Measurements from ENCODE around the gene EPB41.
A peak's percentile ranks its signal among the peaks of the same experiment; 100 is the strongest.
"Not testable (repeated sequence)": the region's sequence is repeated elsewhere in the genome, so short reads cannot be mapped to it uniquely, and the experiment has no call there.

EPB41 gene

GRCh38 chr1:28914228-28915030 lies at the start of gene EPB41:
TSS of gene EPB41 (plus strand) at chr1:28914569. CDS start at chr1:28987438, 72,869 bp downstream.
- H3K27ac ChIP-seq: peak within 1 kb of the TSS; percentile 9 to 44
- peak within 1 kb of the TSS; percentile 84 for H3K4me3 ChIP-seq
- peak; percentile 90 for DNase-seq (ENCODE audit: low spot score)
- no peak for TF ChIP-seq CTCF (IDR thresholded peaks at IDR 0.05)

GRCh38 chr1:28864695-28865094 lies 49.7 kb upstream of the EPB41 start:
- no peak for DNase-seq (ENCODE audit: low spot score)
- no peak overlapping the region for H3K4me3 ChIP-seq
- TF ChIP-seq CTCF (IDR thresholded peaks at IDR 0.05): no peak
- no peak overlapping the region for H3K27ac ChIP-seq

DNA sequence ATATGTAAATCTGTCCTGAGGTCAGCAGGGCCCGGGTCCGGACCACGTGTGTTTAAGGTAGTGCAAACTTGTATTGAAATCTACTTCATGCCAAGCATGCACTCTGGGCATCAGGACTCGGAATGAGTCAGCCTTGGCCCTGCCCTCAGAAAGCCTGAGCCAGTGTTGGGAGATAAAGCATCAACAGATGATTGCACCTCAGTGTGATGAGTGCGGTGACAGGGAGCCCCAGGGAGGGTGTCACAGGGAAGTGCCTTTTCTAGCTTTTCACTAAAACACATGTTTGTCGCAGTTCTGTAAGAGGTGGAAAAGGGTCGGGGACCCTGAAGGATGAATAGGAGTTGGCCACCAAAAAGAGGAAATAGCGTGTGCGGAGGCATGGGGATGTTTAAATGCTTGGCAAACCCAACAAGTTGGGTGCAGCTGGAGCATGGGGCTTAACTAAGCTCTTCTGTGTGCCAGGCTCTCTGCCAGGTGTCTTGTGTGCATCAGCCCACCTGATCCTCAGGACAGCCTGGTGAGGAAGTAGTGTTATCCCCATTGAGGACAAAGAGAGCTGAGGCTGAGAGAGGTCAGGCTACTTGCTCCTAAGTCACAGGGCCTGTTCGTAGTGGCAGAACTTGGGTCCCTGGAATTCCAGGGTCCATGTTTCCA lies 48.2 kb upstream of the EPB41 start:
- no peak overlapping the region for H3K4me3 ChIP-seq
- no peak for DNase-seq (ENCODE audit: low spot score)
- no peak for TF ChIP-seq CTCF (IDR thresholded peaks at IDR 0.05)
- H3K27ac ChIP-seq: no peak overlapping the region

DNA sequence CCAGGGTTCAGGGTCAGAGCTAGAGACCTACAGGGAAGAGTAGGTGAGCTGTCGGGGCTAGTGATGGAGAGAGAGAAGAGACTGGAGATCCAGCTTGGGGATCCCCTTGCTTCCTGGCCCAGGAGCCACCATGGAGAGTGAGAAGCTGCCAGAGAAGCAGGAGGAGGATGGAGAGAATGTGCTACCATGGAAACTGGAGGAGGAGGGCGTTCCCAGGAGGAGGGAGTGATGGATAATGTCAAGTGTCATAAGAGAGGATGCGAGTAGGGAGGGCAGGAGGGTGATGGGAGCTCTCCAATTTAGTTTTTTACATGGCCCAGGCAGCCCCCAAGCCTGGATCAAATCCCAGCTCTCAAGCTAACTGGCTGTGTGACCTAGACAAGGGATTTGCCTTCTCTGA lies 46.5 kb upstream of the EPB41 start:
- no peak for DNase-seq (ENCODE audit: low spot score)
- H3K4me3 ChIP-seq: no peak overlapping the region
- H3K27ac ChIP-seq: no peak overlapping the region
- TF ChIP-seq CTCF (IDR thresholded peaks at IDR 0.05): no peak

DNA sequence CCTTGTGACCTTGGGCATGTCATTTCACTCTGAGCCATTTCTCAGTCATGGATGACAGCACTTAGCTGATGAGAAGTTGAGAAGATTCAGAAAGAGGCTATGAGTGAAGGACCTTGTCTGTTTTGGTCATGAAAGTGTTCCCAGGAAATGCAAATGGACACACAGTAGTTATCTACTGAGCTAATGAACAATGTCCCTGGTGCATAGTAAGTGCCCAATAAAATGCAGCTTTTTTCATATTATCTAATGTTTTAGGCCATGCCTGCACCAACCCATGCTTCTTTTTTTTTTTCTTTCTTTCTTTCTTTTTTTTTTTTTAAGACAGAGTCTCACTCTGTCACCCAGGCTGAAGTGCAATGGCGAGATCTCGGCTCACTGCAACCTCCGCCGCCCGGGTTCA lies 44.4 kb upstream of the EPB41 start:
- no peak for TF ChIP-seq CTCF (IDR thresholded peaks at IDR 0.05)

GRCh38 chr1:28871631-28872401 lies 42.6 kb upstream of the EPB41 start:
- no peak for TF ChIP-seq CTCF (IDR thresholded peaks at IDR 0.05)
- H3K27ac ChIP-seq: no peak overlapping the region
- no peak for DNase-seq (ENCODE audit: low spot score)
- H3K4me3 ChIP-seq: no peak overlapping the region

More for the DNA sequence above, 44.4 kb upstream of the EPB41 start:
- DNase-seq (ENCODE audit: low spot score): no peak
- no peak overlapping the region for H3K4me3 ChIP-seq
- H3K27ac ChIP-seq: no peak overlapping the region

DNA sequence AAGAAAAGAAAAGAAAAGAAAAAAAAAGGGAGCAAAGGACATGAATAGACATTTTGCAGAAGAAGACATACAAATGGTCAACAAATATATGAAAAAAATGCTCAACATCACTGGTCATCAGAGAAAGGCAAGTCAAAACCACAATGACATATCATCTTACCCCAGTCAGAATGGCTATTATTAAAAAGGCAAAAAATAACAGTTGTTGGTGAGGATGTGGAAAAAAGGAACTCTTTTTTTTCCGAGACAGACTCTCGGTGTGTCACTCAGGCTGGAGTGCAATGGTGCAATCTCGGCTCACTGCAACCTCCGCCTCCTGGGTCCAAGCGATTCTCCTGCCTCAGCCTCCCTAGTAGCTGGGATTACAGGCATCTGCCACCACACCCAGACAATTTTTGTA lies 39.2 kb upstream of the EPB41 start:
- not testable (repeated sequence) for DNase-seq (ENCODE audit: low spot score); H3K4me3 ChIP-seq; H3K27ac ChIP-seq

All from coronary artery (tissue), 2 donors.